HG03469 (cell line): ENCODE measurements around the gene MAN1A2.

ENCODE experiments used
- ATAC-seq: cut with Tn5 transposase; IDR thresholded peaks from one replicate; pipeline ENCODE4 v1.9.1; 2021; ENCODE audit warnings: mild to moderate bottlenecking, moderate library complexity, moderate number of reproducible peaks; ENCODE audit not compliant: unreplicated experiment

MAN1A2 gene

DNA sequence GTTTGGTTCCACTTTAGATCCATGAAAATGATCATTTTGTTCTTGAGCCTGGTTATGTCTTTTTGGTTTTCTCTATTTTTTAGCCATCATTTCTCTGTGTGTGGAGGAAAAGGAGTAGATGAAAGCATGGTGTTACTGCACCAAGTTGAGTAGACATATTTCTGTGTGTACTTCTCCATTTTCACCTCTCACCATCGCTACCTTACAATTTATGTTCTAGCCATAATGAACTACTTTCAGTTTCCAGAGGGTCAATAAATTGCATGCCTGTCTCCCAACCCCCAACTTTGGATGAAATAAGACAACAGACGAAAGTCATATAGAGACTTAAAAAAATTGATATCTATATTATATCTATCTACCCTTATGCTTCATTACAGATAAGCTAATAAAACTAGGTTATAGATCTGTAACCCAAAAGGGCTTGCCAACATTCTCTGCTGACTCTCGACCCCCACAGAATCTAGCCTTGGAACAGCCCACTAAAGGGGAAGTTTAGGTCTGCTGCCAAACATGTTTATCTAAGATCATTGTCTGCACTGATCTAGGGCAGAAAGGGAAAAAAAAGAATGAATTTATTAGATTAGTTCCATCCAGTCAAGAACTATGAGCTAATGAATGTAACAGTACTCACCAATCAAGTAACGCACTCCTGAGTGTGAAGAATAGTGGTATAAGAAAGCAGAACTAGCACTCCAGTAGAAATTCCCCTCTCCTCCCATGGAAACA, 7.5 kb upstream of the MAN1A2 start:
- no peak for ATAC-seq

DNA sequence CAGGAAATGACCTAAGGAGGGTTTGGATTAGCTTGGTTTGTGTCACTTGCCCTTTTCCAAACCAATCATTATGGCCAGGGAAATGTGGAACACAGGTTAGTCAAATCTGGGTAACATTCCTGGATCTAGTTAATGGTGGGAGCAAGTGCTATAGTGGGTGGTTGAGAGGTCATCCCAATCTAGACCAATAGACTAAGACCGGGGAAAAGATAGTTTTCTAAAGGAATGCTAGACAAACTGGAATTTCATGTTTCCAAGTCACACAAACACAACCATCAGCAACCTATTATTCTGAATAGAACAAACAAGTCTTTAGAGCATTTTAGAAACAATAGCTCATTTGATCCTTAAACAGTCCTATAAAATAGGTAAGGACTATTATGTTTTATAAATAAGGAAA, 4.3 kb upstream of the MAN1A2 start:
- ATAC-seq, result no peak

DNA sequence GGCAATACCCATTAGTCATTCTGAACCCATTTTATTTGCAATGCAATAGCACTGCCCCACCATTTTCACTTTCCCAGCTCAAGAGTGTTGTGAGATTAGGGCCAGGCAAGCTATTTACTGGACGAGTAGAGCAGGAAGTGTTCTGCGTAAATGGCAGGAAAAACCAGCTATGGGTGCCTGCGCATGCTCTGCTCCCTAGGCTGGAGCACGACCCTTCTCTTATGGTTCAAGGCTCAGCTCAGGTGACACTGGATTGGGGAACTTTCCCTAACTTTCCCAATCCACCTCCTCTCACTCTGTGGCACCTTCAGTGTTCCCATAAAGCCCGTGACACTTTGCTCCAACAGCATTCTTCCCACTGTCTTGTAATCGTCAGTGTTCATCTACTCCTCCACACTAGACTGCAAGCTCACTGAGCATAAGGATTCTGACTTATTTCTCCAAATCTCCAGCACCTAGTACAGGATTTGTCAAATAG, 3.6 kb upstream of the MAN1A2 start:
- no peak for ATAC-seq

DNA sequence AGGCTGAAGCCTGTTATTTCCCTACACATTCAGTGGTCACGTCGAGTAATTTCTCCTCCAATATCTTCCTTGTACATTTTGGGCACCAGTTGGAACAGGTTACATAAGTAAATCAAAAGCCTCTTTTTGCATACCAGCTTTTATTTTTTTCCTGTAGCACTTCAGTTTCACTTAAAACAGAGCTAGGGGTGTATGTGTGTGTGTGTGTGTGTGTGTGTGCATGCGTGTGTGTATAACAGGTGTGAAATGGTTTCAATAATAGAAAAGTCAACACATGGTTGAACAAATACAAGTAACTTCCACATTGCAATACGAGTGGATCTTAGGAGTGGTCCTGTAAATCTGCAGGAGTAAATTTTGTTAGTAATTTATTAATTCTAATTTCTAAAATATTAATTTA, 3.0 kb upstream of the MAN1A2 start:
- ATAC-seq, result no peak

DNA sequence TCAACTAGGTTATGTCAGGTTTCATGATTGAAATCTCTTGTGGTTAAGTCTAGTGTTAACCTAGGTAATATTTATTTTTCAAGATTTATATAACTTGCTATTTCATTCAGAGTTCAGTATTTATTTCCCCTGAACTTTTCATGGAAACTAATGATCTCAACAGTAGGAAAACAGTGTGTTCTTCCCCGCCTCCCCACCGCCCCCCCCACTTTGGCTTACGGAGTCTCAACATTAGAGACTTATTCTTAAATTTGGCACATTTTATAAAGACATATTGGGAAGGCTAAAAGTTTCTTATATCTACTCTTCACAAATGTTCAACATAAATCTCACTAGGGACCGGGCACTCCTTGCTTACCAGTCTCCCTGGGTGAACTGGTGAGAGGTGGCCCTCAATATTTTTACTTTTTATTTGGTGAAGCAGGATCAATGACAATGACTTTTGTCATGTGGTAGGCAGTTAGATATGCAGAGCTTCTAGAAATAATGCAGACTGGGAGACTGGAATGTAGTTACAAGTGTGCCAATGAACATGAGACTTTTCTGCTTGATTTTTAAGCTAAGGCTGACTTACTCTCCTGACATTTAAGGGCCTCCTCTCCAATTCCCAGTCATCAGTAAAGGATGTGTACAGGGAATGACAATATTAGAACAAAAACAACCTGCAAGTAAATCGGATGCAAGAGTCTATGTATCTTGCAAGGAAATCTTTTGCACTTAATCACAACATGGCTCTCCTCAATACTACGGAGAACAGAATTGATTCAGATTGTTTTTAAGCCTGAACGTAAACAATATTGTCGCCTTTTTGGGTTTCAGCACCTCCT, 1.7 kb upstream of the MAN1A2 start:
- ATAC-seq, result no peak

DNA sequence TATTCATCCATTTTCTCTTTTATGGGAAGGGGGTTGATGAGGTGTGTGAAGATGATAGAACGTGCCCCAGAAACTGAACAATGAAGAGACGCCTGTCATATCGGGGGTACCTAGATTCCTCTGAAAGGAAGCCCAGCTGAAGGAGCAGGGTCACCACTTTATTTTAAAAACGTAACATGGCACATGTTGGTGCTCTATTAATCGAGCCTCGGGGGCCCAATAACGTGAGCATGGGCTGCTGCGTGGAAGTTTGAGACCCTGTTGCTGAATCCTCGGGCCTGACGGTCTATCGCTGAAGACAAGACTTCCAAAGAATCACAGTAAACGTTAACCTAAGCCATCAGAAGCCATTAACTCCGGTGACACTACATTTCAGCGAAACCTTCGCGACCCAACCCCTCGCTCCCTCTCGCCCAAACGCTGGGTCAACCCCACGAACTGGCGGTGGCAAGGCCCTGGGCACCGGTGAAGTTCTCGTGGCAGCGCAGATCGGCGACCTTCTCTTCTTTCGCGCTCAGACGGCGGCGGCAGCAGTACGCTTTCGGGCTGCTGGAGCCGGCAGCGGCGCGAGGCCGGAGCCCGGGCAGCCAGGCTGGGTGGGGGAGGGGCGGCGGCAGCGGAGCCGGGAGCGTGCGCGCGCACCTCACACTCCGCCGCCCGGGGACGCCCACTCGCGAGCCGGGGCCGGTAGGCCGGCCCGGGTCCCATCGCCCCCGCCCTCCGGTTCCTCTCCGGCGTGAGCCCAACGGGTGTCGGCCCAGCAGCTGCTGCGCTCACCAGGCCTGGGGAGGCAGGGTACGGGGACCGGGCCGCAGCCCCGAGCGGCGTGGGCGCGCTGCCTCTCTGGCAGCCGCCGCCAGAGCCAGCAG, 838 bp upstream of the MAN1A2 start:
- ATAC-seq, result peak; percentile 24

DNA sequence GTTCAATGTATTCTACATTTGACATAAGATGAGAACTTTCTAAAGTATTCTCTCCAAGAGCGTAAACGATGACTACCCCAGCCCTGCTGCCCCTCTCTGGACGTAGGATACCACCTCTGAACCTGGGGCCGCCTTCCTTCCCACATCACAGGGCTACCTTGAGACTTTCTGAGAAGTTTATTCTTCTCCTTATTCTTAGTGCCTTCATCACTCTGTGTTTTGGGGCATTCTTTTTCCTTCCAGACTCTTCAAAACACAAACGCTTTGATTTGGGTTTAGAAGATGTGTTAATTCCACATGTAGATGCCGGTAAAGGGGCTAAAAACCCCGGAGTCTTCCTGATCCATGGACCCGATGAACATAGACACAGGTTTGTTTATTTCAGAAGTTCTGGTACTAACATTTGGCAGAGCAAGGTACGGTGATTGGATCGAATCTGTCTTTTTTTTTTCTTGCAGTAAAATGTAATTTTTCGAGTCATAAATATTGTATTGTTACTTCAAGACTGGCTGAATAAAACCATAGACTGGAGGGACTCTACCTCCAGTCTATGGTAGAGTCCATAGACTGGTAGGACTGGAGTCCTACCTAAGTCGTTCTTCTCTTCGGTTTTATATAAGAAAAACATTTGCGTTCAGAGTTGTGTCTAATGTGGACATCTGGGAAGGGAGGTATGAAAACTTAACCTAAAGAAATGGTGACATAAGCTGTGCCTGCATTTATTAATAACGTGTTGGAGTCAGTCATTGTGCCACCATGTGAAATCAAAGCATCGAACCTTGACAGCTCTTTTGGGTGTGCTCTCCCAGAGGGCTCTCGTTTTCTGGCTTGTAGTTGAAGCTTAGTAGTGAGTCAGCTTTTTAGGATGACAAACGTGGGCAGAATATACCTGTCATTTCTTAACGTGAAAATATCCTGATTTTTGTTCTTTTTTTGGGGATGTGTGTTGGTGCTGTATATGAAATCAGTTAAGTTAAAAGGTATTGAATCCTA, 1.2 kb downstream of the MAN1A2 start:
- ATAC-seq, result no peak

DNA sequence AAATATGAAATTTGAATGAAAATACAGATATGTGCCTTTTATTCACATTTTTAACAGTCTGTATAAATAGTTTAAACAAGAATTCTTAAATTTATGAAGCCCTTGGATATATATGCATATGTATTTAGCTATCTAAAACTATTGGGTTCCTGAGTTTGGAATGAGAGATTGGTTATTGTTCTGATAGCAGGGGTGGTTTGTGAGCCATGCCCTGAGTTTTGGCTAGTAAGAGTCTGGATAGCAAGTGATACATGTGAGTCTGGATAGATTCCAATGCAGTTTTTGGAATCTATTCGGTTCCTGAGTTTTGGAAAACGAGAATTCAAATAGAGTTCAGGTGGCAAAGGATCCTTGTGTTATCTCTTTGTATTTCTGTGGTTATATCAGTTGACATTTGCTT, 2.8 kb downstream of the MAN1A2 start:
- ATAC-seq, result no peak

DNA sequence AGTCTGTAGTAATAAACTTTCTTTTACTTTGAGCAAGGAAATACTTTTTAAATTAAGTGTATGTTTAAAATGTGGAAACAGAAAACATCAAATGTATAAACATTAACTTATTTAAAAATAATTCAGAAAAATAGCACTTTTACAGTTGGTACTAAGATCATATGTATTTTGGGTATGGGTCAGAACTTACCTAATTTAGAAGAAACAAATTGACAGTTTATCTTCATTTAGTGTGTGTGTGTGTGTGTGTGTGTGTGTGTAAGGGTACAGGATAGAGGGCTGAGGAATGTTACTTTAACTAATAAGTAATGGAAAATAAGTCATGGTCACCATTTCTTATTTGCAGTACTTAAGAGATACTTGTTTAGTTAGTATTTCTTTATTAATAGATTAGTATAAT, 3.3 kb downstream of the MAN1A2 start:
- ATAC-seq, result no peak

DNA sequence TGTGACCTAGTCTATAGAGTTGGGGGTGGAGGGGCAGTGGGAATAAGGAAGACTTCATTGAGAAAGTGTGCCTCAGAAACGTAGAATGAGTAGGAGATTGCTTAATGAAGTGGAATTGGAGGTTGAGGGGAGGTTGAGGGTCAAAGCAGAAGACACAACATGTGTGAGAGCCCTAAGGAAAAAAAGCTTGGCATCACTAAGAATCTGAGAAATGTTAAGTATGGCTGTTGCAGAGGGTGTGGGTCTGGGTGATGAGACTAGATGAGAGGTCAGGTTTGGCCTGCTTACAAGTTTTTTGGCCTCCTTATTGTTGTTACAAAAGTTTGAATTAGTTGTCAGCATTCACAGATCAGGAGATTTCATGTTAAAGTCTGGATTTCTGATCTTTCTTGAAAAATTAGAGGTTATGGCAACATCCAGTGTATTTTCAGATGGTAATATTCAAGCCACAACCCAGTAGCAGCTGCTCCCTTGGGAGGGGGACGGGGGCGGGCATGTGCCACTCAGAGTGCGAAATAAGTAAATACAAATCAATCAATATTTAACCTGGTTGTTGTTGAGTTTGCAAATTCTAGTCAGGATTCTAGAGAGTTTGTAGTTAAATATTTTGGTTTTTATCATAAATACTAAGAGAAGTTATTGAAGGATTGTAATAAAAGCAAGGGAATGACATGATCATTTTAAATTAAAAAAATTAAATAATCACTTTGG, 4.3 kb downstream of the MAN1A2 start:
- no peak for ATAC-seq

DNA sequence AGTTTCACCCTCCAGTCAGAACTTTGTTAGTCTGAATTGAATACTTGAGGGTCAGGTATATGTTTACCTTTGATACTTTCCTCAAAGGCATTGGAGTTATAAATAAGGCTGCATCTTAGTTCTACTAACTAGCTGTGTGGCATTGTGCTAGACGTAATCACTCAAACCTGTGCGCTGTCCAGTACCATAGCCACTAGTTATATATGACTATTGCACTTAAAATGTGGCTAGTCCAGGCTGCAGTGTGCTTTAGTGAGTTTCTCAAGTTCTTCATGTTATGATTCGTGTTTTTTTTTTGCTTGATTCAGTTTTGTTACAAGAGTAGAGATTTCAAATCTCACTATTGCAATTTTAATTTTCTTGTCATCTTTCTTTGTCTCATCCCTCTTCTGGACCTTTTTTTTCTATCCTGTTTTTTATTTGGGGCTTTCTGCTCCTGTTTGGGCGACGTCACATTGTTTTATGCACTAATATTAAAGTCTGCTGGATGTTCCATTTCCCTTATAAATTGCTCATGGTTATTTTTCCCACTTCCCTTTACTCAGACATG, 5.7 kb downstream of the MAN1A2 start:
- no peak for ATAC-seq

DNA sequence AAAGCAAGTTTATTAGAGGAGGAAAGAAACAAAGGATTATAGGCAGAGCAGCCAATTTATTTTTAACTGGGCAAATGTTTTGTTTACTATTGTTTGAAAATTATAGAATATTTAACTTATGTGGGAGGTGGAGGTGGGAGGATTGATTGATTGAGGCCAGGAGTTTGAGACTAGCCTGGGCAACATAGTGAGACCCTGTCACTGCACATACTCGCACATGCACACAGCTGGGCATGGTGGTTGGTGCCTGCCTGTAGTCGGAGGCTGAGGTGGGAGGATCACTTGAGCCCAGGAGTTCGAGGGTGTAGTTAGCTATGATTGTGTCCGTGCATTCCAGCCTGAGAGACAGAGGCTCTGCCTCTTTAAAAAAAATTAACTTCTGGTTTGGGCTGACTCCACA, 6.7 kb downstream of the MAN1A2 start:
- ATAC-seq, result no peak

DNA sequence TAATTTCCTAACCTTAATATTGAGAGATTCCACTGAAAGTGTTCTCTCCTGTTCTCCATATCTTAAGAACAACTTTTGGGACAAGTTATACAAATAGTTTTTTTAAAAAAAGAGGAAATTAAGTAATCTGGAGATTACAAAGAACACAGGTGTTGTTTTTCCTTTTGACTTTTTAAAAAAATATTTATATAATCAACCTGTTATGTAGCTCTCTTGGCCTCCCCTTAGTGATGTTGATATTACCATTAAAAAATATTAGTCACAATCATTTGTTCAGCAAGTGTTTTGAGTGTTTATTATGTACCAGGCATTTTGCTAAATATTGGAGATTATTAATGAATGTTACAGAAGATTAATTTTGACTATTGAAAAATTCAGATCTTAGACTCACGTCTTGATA, 8.1 kb downstream of the MAN1A2 start:
- no peak for ATAC-seq

DNA sequence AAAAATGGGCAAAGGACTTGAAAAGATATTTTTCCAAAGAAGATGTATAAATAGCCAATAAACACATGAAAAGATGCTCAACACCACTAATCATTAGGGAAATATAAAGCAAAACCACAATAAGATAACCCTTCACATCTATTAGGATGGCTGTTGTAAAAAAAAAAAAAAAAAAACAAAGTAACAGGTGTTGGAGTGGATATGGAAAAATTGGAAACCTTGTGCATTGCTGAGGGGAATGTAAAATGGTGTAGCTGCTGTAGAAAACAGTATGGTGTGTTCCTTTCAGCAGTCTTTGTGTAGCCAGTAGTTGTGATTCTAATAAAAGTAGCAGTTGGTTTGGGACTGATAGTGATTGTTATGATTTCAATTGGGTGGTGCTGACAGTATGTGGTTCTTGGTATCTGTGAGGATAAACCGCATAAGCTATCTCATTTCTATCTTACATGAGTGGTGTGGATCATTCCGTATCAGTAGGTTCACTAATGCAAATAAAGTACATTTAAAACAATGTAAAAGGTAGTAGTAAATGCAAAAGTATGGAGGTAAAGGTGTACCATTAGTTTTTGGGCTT, 19.9 kb downstream of the MAN1A2 start:
- no peak for ATAC-seq

DNA sequence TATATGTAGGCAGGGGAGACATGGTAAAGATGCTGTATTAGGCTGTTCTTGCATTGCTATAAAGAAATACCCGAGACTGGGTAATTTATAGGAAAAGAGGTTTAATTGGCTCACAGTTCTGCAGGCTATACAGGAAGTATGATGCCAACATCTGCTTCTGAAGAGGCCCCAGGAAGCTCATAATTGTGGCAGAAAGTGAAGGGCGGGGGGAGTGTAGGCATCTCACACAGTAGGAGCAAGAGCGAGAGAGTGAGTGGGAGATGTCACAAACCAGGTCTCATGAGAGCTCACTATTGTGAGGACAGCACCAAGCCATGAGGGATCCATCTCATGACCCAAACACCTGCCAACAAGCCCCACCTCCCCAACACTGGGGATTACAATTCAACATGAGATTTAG, 21.1 kb downstream of the MAN1A2 start:
- ATAC-seq, result no peak

DNA sequence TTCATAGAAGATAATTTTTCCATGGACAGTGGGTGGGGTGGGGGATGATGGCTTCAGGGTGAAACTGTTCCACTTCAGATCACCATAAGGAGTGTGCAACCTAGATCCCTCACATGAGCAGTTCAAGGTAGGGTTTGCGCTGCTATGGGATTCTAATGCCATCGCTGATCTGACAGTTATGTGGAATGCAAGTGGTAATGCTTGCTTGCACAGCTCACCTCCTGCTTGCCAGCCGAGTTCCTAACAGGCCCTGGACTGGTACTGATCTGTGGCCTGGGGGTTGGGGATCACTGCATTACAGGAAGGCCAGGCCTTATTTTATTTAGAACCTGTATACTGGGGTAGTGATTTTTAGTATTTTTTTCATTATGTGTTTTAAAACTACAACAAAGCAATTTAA, 22.0 kb downstream of the MAN1A2 start:
- no peak for ATAC-seq

DNA sequence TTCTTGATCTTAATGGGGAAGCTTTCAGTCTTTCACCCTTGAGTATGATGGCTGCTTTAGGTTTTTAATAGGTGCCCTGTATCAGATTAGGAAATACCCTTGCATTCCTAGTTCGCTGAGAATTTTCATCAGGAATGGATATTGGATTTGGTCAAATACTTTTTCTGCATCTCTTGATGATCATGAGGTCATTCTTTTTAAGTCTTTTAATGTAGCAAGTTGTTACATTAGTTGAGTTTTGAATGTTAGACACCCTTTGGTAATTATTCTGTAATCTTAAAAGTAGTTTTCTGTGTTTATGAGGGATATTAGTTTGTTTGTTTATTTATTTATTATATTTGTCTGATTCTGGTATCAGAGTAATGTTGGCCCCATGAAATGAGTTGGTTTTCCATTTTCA, 22.5 kb downstream of the MAN1A2 start:
- ATAC-seq, result no peak

DNA sequence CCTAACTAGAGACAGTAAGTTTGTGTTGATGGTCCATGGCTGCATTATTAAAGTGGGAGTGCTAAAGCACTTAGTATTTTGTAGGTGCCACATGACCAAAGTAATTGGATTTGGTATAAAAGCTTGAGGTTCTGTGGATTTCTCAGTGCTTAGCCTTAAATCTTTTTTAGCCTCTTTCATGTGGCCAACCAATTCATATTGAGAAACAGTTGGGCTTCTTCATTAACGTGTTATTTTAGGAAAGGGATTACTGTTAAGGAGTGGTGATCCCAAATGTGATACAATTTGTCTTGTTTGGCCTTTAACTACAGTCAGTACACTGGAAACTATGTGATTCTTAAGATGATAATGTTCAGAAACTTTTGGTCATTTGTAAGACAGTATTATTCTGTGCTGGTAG, 25.5 kb downstream of the MAN1A2 start:
- ATAC-seq, result no peak

DNA sequence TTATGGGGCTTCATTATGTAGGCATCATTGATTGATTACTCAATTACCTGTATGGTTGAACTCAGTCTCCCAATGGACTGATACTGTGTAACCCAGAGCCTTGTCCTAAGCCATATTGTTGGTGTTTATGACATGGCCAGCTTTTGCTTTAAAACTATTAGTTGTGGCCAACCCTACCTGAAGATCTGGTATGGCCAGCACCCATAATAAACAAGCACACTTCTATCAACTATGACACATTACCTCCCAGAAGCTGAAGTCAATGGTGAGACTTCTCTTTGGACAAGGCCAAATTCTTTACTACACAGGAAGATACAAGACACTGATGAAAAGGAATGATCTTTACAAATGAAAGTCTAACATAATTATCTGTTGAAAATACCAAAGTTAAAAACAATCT, 28.8 kb downstream of the MAN1A2 start:
- no peak for ATAC-seq
